ENCODE measurements around the gene CFAP91. TPM values are rescaled to one million over a fixed set of nuclear protein-coding genes. Genes with fewer than 3 reads are reported as not detected.

The CFAP91 gene
- total RNA-seq, 1 donor from 2014 or later: 12.9 TPM

DNA sequence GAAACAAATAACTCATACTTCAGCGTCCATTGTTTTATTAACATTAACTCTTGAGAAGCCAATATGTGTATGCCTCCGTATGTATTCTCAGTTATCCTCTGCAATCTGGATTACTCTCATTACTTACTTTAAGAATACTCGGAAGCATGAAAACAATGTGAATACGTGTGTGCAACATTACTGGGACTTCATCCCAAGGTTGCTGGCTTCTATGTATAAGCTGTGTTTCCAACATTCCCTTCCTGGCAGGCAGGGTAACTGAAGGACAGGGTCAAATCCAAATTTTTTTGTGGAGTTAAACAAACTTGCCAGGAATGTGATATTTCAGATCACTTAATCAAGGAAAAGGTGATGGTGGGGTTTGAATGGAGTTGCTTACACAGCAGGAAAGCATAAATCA, 44.5 kb downstream of the CFAP91 start:
- intact Hi-C loops (cut with micrococcal nuclease): no loop called here
- peaks cover 4% of the 10 kb centered on the region for H3K27me3 Mint-ChIP-seq
- H3K4me1 Mint-ChIP-seq: no peaks in the 10 kb centered on the region
- CTCF ChIA-PET: no interaction called here
- DNase-seq (no peak), ATAC-seq (ENCODE audit: low read depth) (no peak)
- no peaks in the 10 kb centered on the region for H3K36me3 Mint-ChIP-seq (ENCODE audit: low read depth)
- POLR2A ChIA-PET: no interaction called here
- H3K9me3 Mint-ChIP-seq: no peaks in the 10 kb centered on the region
- no peak overlapping the region for H3K27ac Mint-ChIP-seq
- no peak overlapping the region for H3K4me3 Mint-ChIP-seq
- TF ChIP-seq CTCF (IDR thresholded peaks at IDR 0.05): no peak

- ATAC-seq (ENCODE audit: low read depth) (no peak), DNase-seq (no peak)
- TF ChIP-seq CTCF (IDR thresholded peaks at IDR 0.05): no peak
- Mint-ChIP-seq H3K27me3 (peaks cover 2% of the 10 kb centered on the region), H3K4me1 (no peaks in the 10 kb centered on the region), H3K4me3 (no peak overlapping the region), H3K9me3 (peaks cover 4% of the 10 kb centered on the region), H3K27ac (no peak overlapping the region), H3K36me3 (ENCODE audit: low read depth) (no peaks in the 10 kb centered on the region)
- ChIA-PET CTCF (no interaction called here), POLR2A (no interaction called here)
- intact Hi-C loops (cut with micrococcal nuclease): no loop called here
Observed at GRCh38 chr3:119748991-119749390, 46.2 kb downstream of the CFAP91 start.

DNA sequence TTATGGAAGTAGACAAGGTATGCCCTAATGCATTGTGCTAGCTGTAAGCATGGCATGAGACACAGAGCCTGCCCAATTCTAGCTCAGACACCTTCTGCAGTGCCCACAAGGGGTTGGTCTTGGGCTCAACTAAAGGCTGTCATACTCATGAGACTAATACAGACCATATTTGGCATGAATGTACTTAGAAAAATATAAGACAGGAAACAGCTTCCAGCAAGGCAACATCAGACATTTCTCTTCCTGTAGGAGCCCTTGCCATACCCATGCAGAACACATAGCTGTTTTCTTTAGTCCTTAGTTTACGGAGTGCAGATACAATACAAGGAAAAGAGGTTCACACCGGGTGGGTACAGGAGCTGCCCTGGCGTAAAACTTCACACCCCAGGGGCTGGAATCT, 48.6 kb downstream of the CFAP91 start:
- H3K27ac Mint-ChIP-seq: no peak overlapping the region
- DNase-seq (no peak), ATAC-seq (ENCODE audit: low read depth) (no peak)
- H3K4me3 Mint-ChIP-seq: no peak overlapping the region
- POLR2A ChIA-PET: no interaction called here
- no peaks in the 10 kb centered on the region for H3K4me1 Mint-ChIP-seq
- H3K36me3 Mint-ChIP-seq (ENCODE audit: low read depth): no peaks in the 10 kb centered on the region
- CTCF ChIA-PET: no interaction called here
- no peak for TF ChIP-seq CTCF (IDR thresholded peaks at IDR 0.05)
- H3K9me3 Mint-ChIP-seq: peaks cover 4% of the 10 kb centered on the region
- peaks cover 4% of the 10 kb centered on the region for H3K27me3 Mint-ChIP-seq
- intact Hi-C loops (cut with micrococcal nuclease): no loop called here

Other genes with a start within 250 kb of the CFAP91 start
- 33.7 and 45.6 TPM in 2 replicates for gene TMEM39A, start 239.4 kb upstream of the CFAP91 start, total RNA-seq
- gene POGLUT1, start 234.1 kb upstream of the CFAP91 start, total RNA-seq: 32.1 and 35.8 TPM in 2 replicates
- 73.0 and 76.1 TPM in 2 replicates for gene TIMMDC1, start 204.5 kb upstream of the CFAP91 start, total RNA-seq
- gene CD80, start 143.4 kb upstream of the CFAP91 start, total RNA-seq: 71.4 and 88.1 TPM in 2 replicates
- gene ADPRH, start 123.5 kb upstream of the CFAP91 start, total RNA-seq: 41.2 and 43.8 TPM in 2 replicates
- gene PLA1A, start 105.1 kb upstream of the CFAP91 start, total RNA-seq: 0.56 and 1.1 TPM in 2 replicates
- gene POPDC2, start 42.4 kb upstream of the CFAP91 start, total RNA-seq: 5.5 and 6.7 TPM in 2 replicates
- gene COX17, start 25.6 kb upstream of the CFAP91 start, total RNA-seq: 58.8 and 58.9 TPM in 2 replicates
- 1.1 and 1.2 TPM in 2 replicates for gene NR1I2, start 79.1 kb downstream of the CFAP91 start, total RNA-seq